ENCODE results near the gene SSBP3. TPM values are rescaled to one million over a fixed set of nuclear protein-coding genes. Genes with fewer than 3 reads are reported as not detected.

The SSBP3 gene
- polyA plus RNA-seq, 4 donors: 24.2 to 41.9 (median 32.2) TPM

DNA sequence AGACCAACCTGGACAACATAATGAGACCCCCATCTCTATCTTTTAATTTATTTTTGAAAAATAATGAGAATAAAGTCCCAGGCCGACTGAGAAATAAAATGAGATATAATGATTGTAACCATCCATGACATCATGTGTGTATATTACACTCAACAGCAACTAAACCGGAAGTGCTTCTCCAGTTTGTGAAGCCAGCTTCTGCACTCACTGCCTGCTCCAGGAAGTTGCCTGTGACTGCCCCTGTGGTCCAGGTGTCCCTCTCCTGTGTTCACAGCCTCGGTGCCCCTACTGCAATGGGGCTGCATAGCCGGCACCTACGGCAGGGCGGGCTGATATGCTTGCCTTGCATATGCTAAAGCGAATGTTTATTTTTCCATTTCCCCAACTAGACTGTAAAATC, 68.3 kb downstream of the SSBP3 start:
- H3K36me3 ChIP-seq (ENCODE audit: control insufficient read depth in 3 of 3, insufficient read depth in 2 of 3, low read depth in 1 of 3, low read length in 3 of 3): peaks cover 0 to 34% (median 2%) of the 10 kb centered on the region in 3 donors
- H3K4me3 ChIP-seq (ENCODE audit: low read depth in 1 of 3, low read length in 3 of 3): no peak overlapping the region
- peak overlapping the region in 1 of 3 donors; percentile 41 for H3K27ac ChIP-seq (ENCODE audit: low read depth in 1 of 3, low read length in 2 of 3)
- peaks cover 0 to 31% (median 8%) of the 10 kb centered on the region in 3 donors for H3K4me1 ChIP-seq (ENCODE audit: control insufficient read depth in 3 of 3, insufficient read depth in 2 of 3, low read depth in 1 of 3, low read length in 2 of 3)
- H3K9me3 ChIP-seq (ENCODE audit: control insufficient read depth in 2 of 2, insufficient read depth in 1 of 2, low read depth in 1 of 2, low read length in 1 of 2): no peaks in the 10 kb centered on the region
- H3K27me3 ChIP-seq (ENCODE audit: control insufficient read depth in 3 of 3, insufficient read depth in 3 of 3, low read length in 3 of 3): no peaks in the 10 kb centered on the region
- WGBS, 3 donors: 54 to 65% (median 55%) methylated on average over 7 of the region's 7 CpGs
- FAIRE-seq (no peak), DNase-seq (peak in 1 of 2 donors; percentile 26)

DNA sequence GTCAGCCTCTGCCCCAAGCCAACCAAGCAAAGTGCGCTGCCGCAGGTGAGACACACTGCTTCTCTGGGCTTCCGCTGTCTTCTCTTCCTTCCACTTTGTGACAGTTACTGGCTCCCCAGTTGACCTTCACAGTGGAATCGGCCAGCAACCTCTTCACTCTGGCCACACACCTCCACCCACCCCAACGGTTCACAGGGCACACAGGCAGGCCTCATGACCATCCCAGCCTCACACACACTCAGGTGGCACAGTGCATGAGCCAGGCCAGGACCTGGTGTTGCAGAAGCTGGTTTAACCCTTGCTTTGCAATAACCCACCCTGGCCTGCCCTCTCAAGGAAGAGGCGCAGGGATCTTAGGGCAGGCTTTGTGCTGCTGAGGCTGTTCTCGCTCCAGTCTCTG, 69.2 kb downstream of the SSBP3 start:
- H3K4me3 ChIP-seq (ENCODE audit: low read depth in 1 of 3, low read length in 3 of 3): no peak overlapping the region
- DNase-seq: no peak
- peaks cover 0 to 41% (median 2%) of the 10 kb centered on the region in 3 donors for H3K36me3 ChIP-seq (ENCODE audit: control insufficient read depth in 3 of 3, insufficient read depth in 2 of 3, low read depth in 1 of 3, low read length in 3 of 3)
- H3K4me1 ChIP-seq (ENCODE audit: control insufficient read depth in 3 of 3, insufficient read depth in 2 of 3, low read depth in 1 of 3, low read length in 2 of 3): peaks cover 0 to 23% (median 8%) of the 10 kb centered on the region in 3 donors
- no peak overlapping the region for H3K27ac ChIP-seq (ENCODE audit: low read depth in 1 of 3, low read length in 2 of 3)
- 92 to 95% (median 94%) methylated on average over 7 of the region's 7 CpGs for WGBS, 3 donors
- H3K27me3 ChIP-seq (ENCODE audit: control insufficient read depth in 3 of 3, insufficient read depth in 3 of 3, low read length in 3 of 3): no peaks in the 10 kb centered on the region
- FAIRE-seq: no peak
- H3K9me3 ChIP-seq (ENCODE audit: control insufficient read depth in 2 of 2, insufficient read depth in 1 of 2, low read depth in 1 of 2, low read length in 1 of 2): no peaks in the 10 kb centered on the region

DNA sequence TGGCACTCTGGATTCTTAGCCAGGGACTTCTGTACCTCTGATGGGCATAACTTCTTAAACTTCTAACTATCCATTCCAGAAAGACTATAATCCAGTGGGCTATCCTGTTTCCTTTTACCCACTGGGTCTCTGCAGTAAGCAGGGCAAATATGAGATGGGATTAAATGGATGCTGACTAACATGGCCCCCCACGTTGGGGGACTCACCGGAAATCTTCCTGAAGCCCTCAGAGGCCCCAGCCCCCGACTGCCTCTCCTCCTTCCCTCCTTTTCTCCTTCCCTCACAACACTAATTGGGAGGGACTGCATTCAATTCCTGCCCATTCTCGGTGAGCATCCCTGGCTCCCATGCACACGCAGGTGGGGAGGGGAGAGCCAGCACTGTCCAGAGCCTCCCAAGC, 70.1 kb downstream of the SSBP3 start:
- 84 to 92% (median 89%) methylated on average over 5 of the region's 5 CpGs for WGBS, 3 donors
- Histone ChIP-seq H3K36me3 (ENCODE audit: control insufficient read depth in 3 of 3, insufficient read depth in 2 of 3, low read depth in 1 of 3, low read length in 3 of 3) (peaks cover 0 to 40% (median 2%) of the 10 kb centered on the region in 3 donors), H3K4me3 (ENCODE audit: low read depth in 1 of 3, low read length in 3 of 3) (no peak overlapping the region), H3K4me1 (ENCODE audit: control insufficient read depth in 3 of 3, insufficient read depth in 2 of 3, low read depth in 1 of 3, low read length in 2 of 3) (peaks cover 0 to 26% (median 8%) of the 10 kb centered on the region in 3 donors), H3K27me3 (ENCODE audit: control insufficient read depth in 3 of 3, insufficient read depth in 3 of 3, low read length in 3 of 3) (no peaks in the 10 kb centered on the region), H3K27ac (ENCODE audit: low read depth in 1 of 3, low read length in 2 of 3) (peak overlapping the region in 2 of 3 donors; percentile 74 to 94), H3K9me3 (ENCODE audit: control insufficient read depth in 2 of 2, insufficient read depth in 1 of 2, low read depth in 1 of 2, low read length in 1 of 2) (no peaks in the 10 kb centered on the region)
- DNase-seq: no peak
- no peak for FAIRE-seq

DNA sequence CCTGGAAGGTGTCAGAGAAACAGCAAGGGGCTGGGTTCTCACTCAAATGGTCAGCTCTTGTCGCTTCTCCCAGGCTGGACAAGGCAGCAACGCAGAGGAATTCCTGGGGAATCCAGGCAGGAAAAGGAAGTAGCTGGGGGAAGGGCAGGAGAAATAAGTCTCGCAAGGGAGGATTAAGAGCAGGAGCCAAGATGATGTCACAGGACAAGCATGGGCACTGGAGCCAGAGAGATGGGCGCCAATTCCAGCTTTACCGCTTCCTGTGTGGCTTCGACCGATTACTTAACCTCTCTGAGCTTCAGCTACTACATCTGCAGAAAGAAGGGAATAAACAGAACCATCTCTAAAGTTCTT, 70.5 kb downstream of the SSBP3 start:
- H3K36me3 ChIP-seq (ENCODE audit: control insufficient read depth in 3 of 3, insufficient read depth in 2 of 3, low read depth in 1 of 3, low read length in 3 of 3): peaks cover 0 to 37% (median 2%) of the 10 kb centered on the region in 3 donors
- no peaks in the 10 kb centered on the region for H3K27me3 ChIP-seq (ENCODE audit: control insufficient read depth in 3 of 3, insufficient read depth in 3 of 3, low read length in 3 of 3)
- H3K4me3 ChIP-seq (ENCODE audit: low read depth in 1 of 3, low read length in 3 of 3): no peak overlapping the region
- no peaks in the 10 kb centered on the region for H3K9me3 ChIP-seq (ENCODE audit: control insufficient read depth in 2 of 2, insufficient read depth in 1 of 2, low read depth in 1 of 2, low read length in 1 of 2)
- peak overlapping the region in 2 of 3 donors; percentile 74 to 94 for H3K27ac ChIP-seq (ENCODE audit: low read depth in 1 of 3, low read length in 2 of 3)
- FAIRE-seq: no peak
- peak in 1 of 2 donors; percentile 45 for DNase-seq
- H3K4me1 ChIP-seq (ENCODE audit: control insufficient read depth in 3 of 3, insufficient read depth in 2 of 3, low read depth in 1 of 3, low read length in 2 of 3): peaks cover 0 to 26% (median 8%) of the 10 kb centered on the region in 3 donors
- 55 to 83% (median 82%) methylated on average over 7 of the region's 7 CpGs for WGBS, 3 donors

DNA sequence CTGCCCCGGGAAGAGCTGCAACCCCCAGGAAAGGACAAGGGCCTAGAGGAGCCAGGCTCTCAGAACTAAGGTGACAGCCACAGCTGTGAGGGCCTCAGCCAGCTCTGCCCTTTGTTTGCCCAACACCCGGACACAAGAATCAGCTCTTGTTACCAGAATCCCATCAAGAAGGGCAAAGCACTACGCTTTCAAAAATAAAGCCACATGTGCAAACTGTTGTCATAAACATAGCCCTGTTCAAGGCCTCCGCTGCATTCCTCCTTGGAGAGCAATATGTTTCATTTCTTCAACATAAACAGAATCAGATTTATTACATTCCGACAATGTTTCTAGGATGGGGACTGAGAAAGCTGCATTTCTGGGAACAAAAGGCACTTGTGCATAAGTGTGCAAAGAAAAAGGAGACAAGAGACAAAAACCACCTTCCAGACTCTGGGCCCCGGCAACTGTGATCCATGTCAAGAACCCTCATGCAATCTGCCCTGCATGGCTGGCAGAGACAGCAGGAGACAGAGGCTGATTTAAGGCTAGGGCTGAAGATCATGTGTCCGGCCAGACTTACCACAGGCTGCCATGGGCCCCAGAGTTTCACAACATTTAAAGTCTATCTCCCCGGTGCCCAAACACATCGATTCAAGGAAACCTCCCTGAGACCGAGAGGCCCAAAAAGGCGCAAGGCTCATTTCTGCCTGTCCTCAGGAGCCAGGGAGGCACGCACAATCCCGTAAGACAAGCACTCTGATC, 71.0 kb downstream of the SSBP3 start:
- Histone ChIP-seq H3K27me3 (ENCODE audit: control insufficient read depth in 3 of 3, insufficient read depth in 3 of 3, low read length in 3 of 3) (no peaks in the 10 kb centered on the region), H3K4me3 (ENCODE audit: low read depth in 1 of 3, low read length in 3 of 3) (no peak overlapping the region), H3K9me3 (ENCODE audit: control insufficient read depth in 2 of 2, insufficient read depth in 1 of 2, low read depth in 1 of 2, low read length in 1 of 2) (no peaks in the 10 kb centered on the region), H3K27ac (ENCODE audit: low read depth in 1 of 3, low read length in 2 of 3) (peak overlapping the region in 2 of 3 donors; percentile 74 to 94), H3K36me3 (ENCODE audit: control insufficient read depth in 3 of 3, insufficient read depth in 2 of 3, low read depth in 1 of 3, low read length in 3 of 3) (peaks cover 0 to 37% (median 2%) of the 10 kb centered on the region in 3 donors), H3K4me1 (ENCODE audit: control insufficient read depth in 3 of 3, insufficient read depth in 2 of 3, low read depth in 1 of 3, low read length in 2 of 3) (peaks cover 0 to 26% (median 8%) of the 10 kb centered on the region in 3 donors)
- 61 to 85% (median 74%) methylated on average over 13 of the region's 13 CpGs for WGBS, 3 donors
- no peak for FAIRE-seq
- no peak for DNase-seq

DNA sequence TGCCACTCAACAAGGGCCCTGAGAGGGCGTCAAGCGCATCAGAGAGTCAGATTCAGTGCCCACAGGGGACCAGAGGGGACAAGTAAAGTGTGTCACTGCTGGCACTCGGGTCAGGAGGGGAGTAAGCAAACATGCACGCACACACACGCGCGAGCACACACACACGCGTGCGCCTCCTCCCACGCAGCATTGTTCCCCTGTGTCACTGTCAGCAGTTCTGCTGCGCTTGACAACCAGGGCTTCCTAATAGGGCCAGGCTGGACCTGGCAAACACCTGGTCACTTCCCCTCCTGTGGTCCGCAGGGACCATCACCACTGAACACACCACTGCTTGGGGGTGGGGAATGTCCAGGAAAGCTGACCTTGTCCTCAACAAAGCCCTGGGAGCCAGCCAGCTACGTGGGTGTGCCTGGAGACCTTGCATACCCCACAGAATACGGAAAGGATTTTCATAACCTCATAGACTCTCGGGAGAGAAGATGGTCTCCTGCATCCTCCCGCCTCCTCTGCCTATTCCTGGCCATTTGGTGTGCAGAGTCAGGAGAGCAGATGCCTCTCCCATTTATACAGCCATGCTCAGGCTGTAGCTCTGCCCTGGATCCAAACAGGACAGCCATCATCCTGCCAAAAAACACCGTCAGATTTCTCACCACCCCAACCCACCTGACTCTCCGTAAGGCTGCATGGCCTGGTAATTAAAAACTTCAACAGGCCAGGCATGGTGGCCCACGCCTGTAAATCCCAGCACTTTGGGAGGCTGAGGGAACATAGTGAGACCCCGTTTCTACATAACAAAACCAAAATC, 73.2 kb downstream of the SSBP3 start:
- H3K27ac ChIP-seq (ENCODE audit: low read depth in 1 of 3, low read length in 2 of 3): peak overlapping the region in 1 of 3 donors; percentile 46
- H3K4me3 ChIP-seq (ENCODE audit: low read depth in 1 of 3, low read length in 3 of 3): no peak overlapping the region
- peaks cover 0 to 40% (median 0%) of the 10 kb centered on the region in 3 donors for H3K36me3 ChIP-seq (ENCODE audit: control insufficient read depth in 3 of 3, insufficient read depth in 2 of 3, low read depth in 1 of 3, low read length in 3 of 3)
- H3K27me3 ChIP-seq (ENCODE audit: control insufficient read depth in 3 of 3, insufficient read depth in 3 of 3, low read length in 3 of 3): no peaks in the 10 kb centered on the region
- no peaks in the 10 kb centered on the region for H3K9me3 ChIP-seq (ENCODE audit: control insufficient read depth in 2 of 2, insufficient read depth in 1 of 2, low read depth in 1 of 2, low read length in 1 of 2)
- peaks cover 0 to 36% (median 5%) of the 10 kb centered on the region in 3 donors for H3K4me1 ChIP-seq (ENCODE audit: control insufficient read depth in 3 of 3, insufficient read depth in 2 of 3, low read depth in 1 of 3, low read length in 2 of 3)
- DNase-seq (no peak), FAIRE-seq (no peak)
- 80 to 82% (median 80%) methylated on average over 21 of the region's 21 CpGs for WGBS, 3 donors

DNA sequence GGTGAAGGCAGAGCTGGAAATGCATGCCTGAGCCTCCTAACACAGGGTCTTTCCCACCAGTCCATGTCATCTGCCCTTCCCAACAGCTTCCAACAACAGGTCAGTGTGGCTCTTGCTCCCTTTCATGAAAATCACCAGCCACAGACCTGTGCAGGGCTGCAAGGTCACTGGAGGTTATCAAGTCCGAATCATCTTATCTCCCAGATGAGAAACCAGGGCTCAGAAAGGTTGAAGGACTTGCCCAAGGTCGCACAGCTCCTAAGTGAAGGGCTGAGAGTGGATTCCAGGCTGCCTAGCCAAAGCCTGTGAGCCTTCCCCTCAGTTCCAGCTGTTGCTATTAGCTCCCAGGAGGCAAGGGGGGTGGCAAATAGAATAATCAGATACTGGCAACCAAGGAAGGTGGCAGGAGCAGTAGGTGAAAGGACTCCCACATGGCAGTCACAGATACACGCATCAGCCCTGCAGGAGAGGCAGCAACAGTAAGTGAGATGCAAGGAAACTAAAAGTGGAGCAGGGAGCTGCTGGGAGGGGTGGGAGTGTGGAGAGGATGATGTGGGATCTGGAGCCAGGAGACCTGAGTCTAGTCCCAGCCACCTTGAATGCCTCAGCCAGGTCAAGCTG, 74.2 kb downstream of the SSBP3 start:
- Histone ChIP-seq H3K4me3 (ENCODE audit: low read depth in 1 of 3, low read length in 3 of 3) (no peak overlapping the region), H3K9me3 (ENCODE audit: control insufficient read depth in 2 of 2, insufficient read depth in 1 of 2, low read depth in 1 of 2, low read length in 1 of 2) (no peaks in the 10 kb centered on the region), H3K36me3 (ENCODE audit: control insufficient read depth in 3 of 3, insufficient read depth in 2 of 3, low read depth in 1 of 3, low read length in 3 of 3) (peaks cover 0 to 38% (median 0%) of the 10 kb centered on the region in 3 donors), H3K27me3 (ENCODE audit: control insufficient read depth in 3 of 3, insufficient read depth in 3 of 3, low read length in 3 of 3) (no peaks in the 10 kb centered on the region), H3K27ac (ENCODE audit: low read depth in 1 of 3, low read length in 2 of 3) (peak overlapping the region in 1 of 3 donors; percentile 46), H3K4me1 (ENCODE audit: control insufficient read depth in 3 of 3, insufficient read depth in 2 of 3, low read depth in 1 of 3, low read length in 2 of 3) (peaks cover 0 to 39% (median 13%) of the 10 kb centered on the region in 3 donors)
- WGBS, 3 donors: 59 to 73% (median 72%) methylated on average over 3 of the region's 3 CpGs
- FAIRE-seq: no peak
- no peak for DNase-seq

DNA sequence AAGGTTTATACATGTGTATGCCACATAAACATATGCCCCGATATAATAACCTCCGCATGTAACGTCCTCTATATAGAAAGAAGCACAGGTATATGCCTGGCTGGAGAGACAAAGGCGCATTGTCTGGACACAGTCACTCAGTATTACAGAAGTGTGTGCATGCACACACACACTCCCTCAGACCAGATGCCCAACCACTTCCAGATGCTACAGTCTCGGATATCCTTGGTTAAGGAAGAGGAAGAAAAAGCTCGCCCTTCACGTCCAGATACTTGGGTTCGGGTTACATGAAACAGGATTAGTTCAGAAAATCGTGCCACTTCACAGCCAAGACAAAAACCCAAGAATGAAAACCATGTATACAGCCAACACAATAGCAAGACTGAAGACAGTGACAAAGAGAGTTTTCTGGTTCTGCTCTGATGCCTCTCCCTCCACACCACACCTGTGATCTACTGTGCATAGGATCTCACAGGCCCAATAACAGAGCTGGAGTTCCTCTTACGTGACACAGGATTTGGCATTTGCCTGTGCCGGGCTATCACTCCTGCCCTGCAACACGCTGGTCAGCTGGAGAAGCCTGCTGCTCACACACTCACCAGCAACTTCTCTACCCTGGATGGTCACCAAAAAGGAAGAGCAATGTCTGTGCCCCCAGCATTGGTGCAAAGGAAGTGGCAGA, 75.0 kb downstream of the SSBP3 start:
- no peak for DNase-seq
- 72 to 86% (median 81%) methylated on average over 12 of the region's 12 CpGs for WGBS, 3 donors

More for the DNA sequence above, 75.0 kb downstream of the SSBP3 start:
- H3K4me3 ChIP-seq (ENCODE audit: low read depth in 1 of 3, low read length in 3 of 3): no peak overlapping the region
- no peak overlapping the region for H3K27ac ChIP-seq (ENCODE audit: low read depth in 1 of 3, low read length in 2 of 3)
- FAIRE-seq: no peak
- H3K4me1 ChIP-seq (ENCODE audit: control insufficient read depth in 3 of 3, insufficient read depth in 2 of 3, low read depth in 1 of 3, low read length in 2 of 3): peaks cover 0 to 45% (median 16%) of the 10 kb centered on the region in 3 donors
- H3K9me3 ChIP-seq (ENCODE audit: control insufficient read depth in 2 of 2, insufficient read depth in 1 of 2, low read depth in 1 of 2, low read length in 1 of 2): no peaks in the 10 kb centered on the region
- H3K36me3 ChIP-seq (ENCODE audit: control insufficient read depth in 3 of 3, insufficient read depth in 2 of 3, low read depth in 1 of 3, low read length in 3 of 3): peaks cover 0 to 33% (median 0%) of the 10 kb centered on the region in 3 donors
- no peaks in the 10 kb centered on the region for H3K27me3 ChIP-seq (ENCODE audit: control insufficient read depth in 3 of 3, insufficient read depth in 3 of 3, low read length in 3 of 3)
